Bronchial epithelial cell (primary cell): ENCODE measurements around the gene FYN. TPM values are rescaled to one million over a fixed set of nuclear protein-coding genes. Genes with fewer than 3 reads are reported as not detected.

ENCODE experiments used
- DNase-seq: peaks from one replicate; pipeline ENCODE4 v3.0.0-alpha.2; 2010; ENCODE audit warnings: low read depth
- FAIRE-seq: peaks from 2 replicates; lab custom pipeline; 2011; peaks lifted over from hg19 to GRCh38; lab: Jason Lieb, UNC
- H3K27me3 ChIP-seq: 2 replicates; pipeline ENCODE4 v1.5.1; 2011; ENCODE audit warnings: low read length; ENCODE audit not compliant: control insufficient read depth, insufficient read depth
- H3K36me3 ChIP-seq: 2 replicates; pipeline ENCODE4 v1.5.1; 2011; ENCODE audit warnings: low read length; ENCODE audit not compliant: control insufficient read depth, insufficient read depth
- H3K4me3 ChIP-seq: 2 replicates; pipeline ENCODE4 v1.5.1; 2011; ENCODE audit warnings: mild to moderate bottlenecking, low read depth, low read length, control low read depth
- CTCF ChIP-seq: IDR thresholded peaks from 2 replicates; pipeline ENCODE4 v1.5.1; 2011; ENCODE audit warnings: mild to moderate bottlenecking, moderate library complexity, low read length, control low read depth, inconsistent platforms; ENCODE audit not compliant: insufficient read depth, severe bottlenecking
- total RNA-seq: library from RNA; depleted of rRNA; stranded (reverse); fragments of >200 nt; gene quantifications from 2 replicates; pipeline ENCODE4 v1.2.1, GENCODE V29; 2014

Gene FYN
- total RNA-seq, 1 donor from 2014 or later: 38.7 TPM

- Histone ChIP-seq H3K36me3 (no peaks in the 10 kb centered on the region), H3K4me3 (no peak overlapping the region), H3K27me3 (no peaks in the 10 kb centered on the region)
- FAIRE-seq (no peak), DNase-seq (no peak)
- no peak for TF ChIP-seq CTCF
Observed at GRCh38 chr6:111745186-111745585, 128.1 kb downstream of the FYN start.

- TF ChIP-seq CTCF: no peak
- Histone ChIP-seq H3K36me3 (no peaks in the 10 kb centered on the region), H3K4me3 (no peak overlapping the region), H3K27me3 (no peaks in the 10 kb centered on the region)
- DNase-seq (no peak), FAIRE-seq (no peak)
Observed at GRCh38 chr6:111743862-111744692, 129.2 kb downstream of the FYN start.

- Histone ChIP-seq H3K4me3 (no peak overlapping the region), H3K27me3 (no peaks in the 10 kb centered on the region), H3K36me3 (no peaks in the 10 kb centered on the region)
- no peak for TF ChIP-seq CTCF
- DNase-seq (no peak), FAIRE-seq (no peak)
Observed at GRCh38 chr6:111743360-111743759, 129.9 kb downstream of the FYN start.

GRCh38 chr6:111741177-111741952 is 131.9 kb downstream of the FYN start:
- no peak for DNase-seq
- no peak for TF ChIP-seq CTCF
- no peak for FAIRE-seq
- Histone ChIP-seq H3K27me3 (no peaks in the 10 kb centered on the region), H3K4me3 (no peak overlapping the region), H3K36me3 (no peaks in the 10 kb centered on the region)

GRCh38 chr6:111740506-111740905 is 132.7 kb downstream of the FYN start:
- no peak for TF ChIP-seq CTCF
- FAIRE-seq (no peak), DNase-seq (no peak)
- H3K4me3 ChIP-seq: no peak overlapping the region
- H3K27me3 ChIP-seq: no peaks in the 10 kb centered on the region
- no peaks in the 10 kb centered on the region for H3K36me3 ChIP-seq
